ENCODE measurements around the gene ACAT2. TPM values are rescaled to one million over a fixed set of nuclear protein-coding genes. Genes with fewer than 3 reads are reported as not detected.

ACAT2 gene
- total RNA-seq, 1 experiment from 2014 or later: 46.0 TPM

GRCh38 chr6:159761129-159761872 lies 544 bp upstream of the ACAT2 start:
- no peak for TF ChIP-seq CTCF (IDR thresholded peaks at IDR 0.05; ENCODE audit: unreplicated experiment)
- BruUV-seq (replicated peaks): TSS peak; percentile 75
- intact Hi-C loops (cut with micrococcal nuclease): no loop called here
- Mint-ChIP-seq H3K4me1 (ENCODE audit: insufficient read depth, unreplicated experiment) (peaks cover 28% of the 10 kb centered on the region), H3K27ac (ENCODE audit: low read depth, unreplicated experiment) (peak overlapping the region; percentile 82), H3K36me3 (ENCODE audit: insufficient read depth, unreplicated experiment) (peaks cover 99% of the 10 kb centered on the region), H3K27me3 (ENCODE audit: insufficient read depth, unreplicated experiment) (no peaks in the 10 kb centered on the region), H3K9me3 (ENCODE audit: unreplicated experiment) (no peaks in the 10 kb centered on the region), H3K4me3 (ENCODE audit: unreplicated experiment) (peak overlapping the region; percentile 88)
- CTCF ChIA-PET: interaction anchor here (1.0 to 1.1 kb wide), 2 partner anchors 78 to 93 kb away, joined by 3 read pairs; no protein-coding TSS in a partner anchor
- POLR2A ChIA-PET: interaction anchor here (0.7 to 4.6 kb wide), 9 partner anchors 10 to 94 kb away, joined by 3 to 59 read pairs (median 6); partner anchors contain the start of genes MRPL18, TCP1 and WTAP
- peak; percentile 14 for DNase-seq (ENCODE audit: unreplicated experiment)

GRCh38 chr6:159762681-159763293 lies 942 bp downstream of the ACAT2 start:
- intact Hi-C loops (cut with micrococcal nuclease): loop anchor here (2.0 kb wide), 1 partner anchor 72 kb away; no protein-coding TSS in a partner anchor
- H3K27ac Mint-ChIP-seq (ENCODE audit: low read depth, unreplicated experiment): peak overlapping the region; percentile 82
- ChIA-PET POLR2A (interaction anchor here (0.5 to 4.6 kb wide), 6 partner anchors 11 to 1053 kb away, joined by 3 to 44 read pairs (median 3); partner anchors contain the start of genes MRPL18, SOD2 and TCP1), CTCF (interaction anchor here (0.6 to 1.2 kb wide), 2 partner anchors 30 to 73 kb away, joined by 3 read pairs; no protein-coding TSS in a partner anchor)
- H3K27me3 Mint-ChIP-seq (ENCODE audit: insufficient read depth, unreplicated experiment): no peaks in the 10 kb centered on the region
- H3K4me3 Mint-ChIP-seq (ENCODE audit: unreplicated experiment): peak overlapping the region; percentile 88
- DNase-seq (ENCODE audit: unreplicated experiment): peak; percentile 8
- H3K4me1 Mint-ChIP-seq (ENCODE audit: insufficient read depth, unreplicated experiment): peaks cover 28% of the 10 kb centered on the region
- no peak for TF ChIP-seq CTCF (IDR thresholded peaks at IDR 0.05; ENCODE audit: unreplicated experiment)
- H3K9me3 Mint-ChIP-seq (ENCODE audit: unreplicated experiment): no peaks in the 10 kb centered on the region
- peaks cover 99% of the 10 kb centered on the region for H3K36me3 Mint-ChIP-seq (ENCODE audit: insufficient read depth, unreplicated experiment)
- TSS peak; percentile 3 for BruUV-seq (replicated peaks)

- H3K4me1 Mint-ChIP-seq (ENCODE audit: insufficient read depth, unreplicated experiment): peaks cover 7% of the 10 kb centered on the region
- H3K27ac Mint-ChIP-seq (ENCODE audit: low read depth, unreplicated experiment): no peak overlapping the region
- POLR2A ChIA-PET: interaction anchor here (0.6 kb wide), 1 partner anchor 1533 kb away, joined by 3 read pairs; no protein-coding TSS in a partner anchor
- no TSS peak for BruUV-seq (replicated peaks)
- no peak for TF ChIP-seq CTCF (IDR thresholded peaks at IDR 0.05; ENCODE audit: unreplicated experiment)
- peaks cover 98% of the 10 kb centered on the region for H3K36me3 Mint-ChIP-seq (ENCODE audit: insufficient read depth, unreplicated experiment)
- intact Hi-C loops (cut with micrococcal nuclease): no loop called here
- DNase-seq (ENCODE audit: unreplicated experiment): no peak
- H3K9me3 Mint-ChIP-seq (ENCODE audit: unreplicated experiment): no peaks in the 10 kb centered on the region
- H3K27me3 Mint-ChIP-seq (ENCODE audit: insufficient read depth, unreplicated experiment): no peaks in the 10 kb centered on the region
- CTCF ChIA-PET: interaction anchor here (1.0 kb wide), 2 partner anchors 20 to 47 kb away, joined by 3 read pairs; no protein-coding TSS in a partner anchor
- no peak overlapping the region for H3K4me3 Mint-ChIP-seq (ENCODE audit: unreplicated experiment)
These were observed 5.1 kb downstream of the ACAT2 start for GRCh38 chr6:159766906-159767305.

GRCh38 chr6:159769470-159769869 lies 7.6 kb downstream of the ACAT2 start:
- intact Hi-C loops (cut with micrococcal nuclease): no loop called here
- no peaks in the 10 kb centered on the region for H3K9me3 Mint-ChIP-seq (ENCODE audit: unreplicated experiment)
- H3K27me3 Mint-ChIP-seq (ENCODE audit: insufficient read depth, unreplicated experiment): no peaks in the 10 kb centered on the region
- no peak for DNase-seq (ENCODE audit: unreplicated experiment)
- ChIA-PET POLR2A (interaction anchor here (0.7 to 0.9 kb wide), 2 partner anchors 10 to 20 kb away, joined by 4 to 6 read pairs; partner anchors contain the start of gene TCP1), CTCF (interaction anchor here (0.5 kb wide), 1 partner anchor 12 kb away, joined by 3 read pairs; no protein-coding TSS in a partner anchor)
- H3K36me3 Mint-ChIP-seq (ENCODE audit: insufficient read depth, unreplicated experiment): peaks cover 96% of the 10 kb centered on the region
- BruUV-seq (replicated peaks): no TSS peak
- no peaks in the 10 kb centered on the region for H3K4me1 Mint-ChIP-seq (ENCODE audit: insufficient read depth, unreplicated experiment)
- TF ChIP-seq CTCF (IDR thresholded peaks at IDR 0.05; ENCODE audit: unreplicated experiment): no peak
- no peak overlapping the region for H3K27ac Mint-ChIP-seq (ENCODE audit: low read depth, unreplicated experiment)
- no peak overlapping the region for H3K4me3 Mint-ChIP-seq (ENCODE audit: unreplicated experiment)
